Muscle layer of duodenum (tissue), 2 donors: ENCODE measurements around the gene PLEKHD1.
A peak's percentile ranks its signal among the peaks of the same experiment; 100 is the strongest.

Experiments used
- H3K27ac ChIP-seq: one replicate; pipeline ENCODE4 v1.7.0; 2013; ENCODE audit warnings: mild to moderate bottlenecking, low read length
- H3K27me3 ChIP-seq: one replicate; pipeline ENCODE4 v1.7.0; 2013; ENCODE audit warnings: low read depth, mild to moderate bottlenecking, control low read depth, low read length
- H3K36me3 ChIP-seq, 2 donors: one replicate each; pipeline ENCODE4 v1.7.0; 2013; ENCODE audit warnings: low read length in 2 of 2, control low read depth in 1 of 2, mild to moderate bottlenecking in 1 of 2; ENCODE audit not compliant: insufficient read depth in 2 of 2, control insufficient read depth in 1 of 2
- H3K4me1 ChIP-seq, 2 donors: one replicate each; pipeline ENCODE4 v1.7.0; 2013; ENCODE audit warnings: low read length in 2 of 2, mild to moderate bottlenecking in 2 of 2, control low read depth in 1 of 2, moderate library complexity in 1 of 2; ENCODE audit not compliant: insufficient read depth in 2 of 2, control insufficient read depth in 1 of 2
- H3K4me3 ChIP-seq, 2 donors: one replicate each; pipeline ENCODE4 v1.7.0; 2013; ENCODE audit warnings: low read length in 2 of 2, low read depth in 1 of 2, mild to moderate bottlenecking in 1 of 2
- H3K9me3 ChIP-seq, 2 donors: one replicate each; pipeline ENCODE4 v1.7.0; 2013; ENCODE audit warnings: low read length in 2 of 2, control low read depth in 1 of 2, mild to moderate bottlenecking in 1 of 2; ENCODE audit not compliant: control insufficient read depth in 1 of 2
- donor health status: healthy.

PLEKHD1 gene

DNA sequence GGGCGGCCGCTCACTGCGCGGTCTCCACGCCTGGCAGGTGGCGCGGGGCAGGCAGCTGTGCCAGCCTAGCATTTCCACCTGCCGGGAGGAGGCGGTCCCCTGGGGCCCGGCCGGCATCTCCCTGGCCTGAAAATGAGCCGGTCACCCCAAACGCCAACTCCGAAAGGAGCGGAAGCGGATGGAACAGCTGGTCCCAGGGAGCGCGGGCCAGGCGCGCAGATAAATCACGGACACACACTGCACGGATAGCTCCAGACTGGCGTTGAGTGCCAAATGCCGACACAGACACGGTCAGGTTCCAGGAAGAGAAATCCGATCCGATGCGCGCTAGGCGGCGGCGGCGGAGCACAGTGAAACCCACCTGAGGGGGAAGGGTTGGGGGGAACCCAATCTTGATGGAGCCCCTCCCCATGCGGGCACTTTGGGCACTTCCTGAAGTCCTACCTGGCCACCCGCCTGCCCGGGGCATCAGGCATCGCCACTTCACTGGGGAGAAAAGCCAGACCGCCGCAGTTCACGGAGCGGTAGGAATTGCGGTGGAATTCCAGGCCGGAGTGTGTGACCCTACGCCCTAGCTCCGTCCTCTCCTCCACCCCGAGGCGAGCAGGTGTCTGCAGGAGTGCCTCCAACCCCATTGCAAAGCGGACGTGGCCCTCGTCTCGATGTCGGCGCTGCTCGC lies 624 bp upstream of the PLEKHD1 start:
- peaks cover 0 to 19% of the 10 kb centered on the region in 2 donors for H3K4me1 ChIP-seq
- H3K4me3 ChIP-seq, result peak overlapping the region; percentile 48 to 62
- H3K9me3 ChIP-seq, result no peaks in the 10 kb centered on the region
- H3K27me3 ChIP-seq, result peaks cover 31% of the 10 kb centered on the region
- no peak overlapping the region for H3K27ac ChIP-seq
- no peaks in the 10 kb centered on the region for H3K36me3 ChIP-seq

DNA sequence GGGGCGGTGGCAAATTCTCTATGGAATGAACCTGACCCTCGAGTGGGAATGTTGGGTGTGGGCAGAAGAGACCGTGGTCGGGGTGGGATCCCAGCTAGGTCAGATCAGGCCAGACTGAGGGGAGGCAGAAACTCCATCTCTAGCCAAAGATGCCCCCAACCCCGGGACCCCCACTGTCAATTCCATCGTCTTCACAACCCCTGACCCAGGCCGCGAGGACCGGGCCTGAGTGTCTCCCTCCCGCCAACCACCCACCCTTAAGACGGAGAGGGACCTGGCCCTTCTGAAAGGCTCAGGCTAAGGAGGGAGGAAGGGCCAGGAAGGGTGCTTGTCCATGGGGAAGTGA lies 760 bp downstream of the PLEKHD1 start:
- Histone ChIP-seq H3K36me3 (no peaks in the 10 kb centered on the region), H3K27me3 (peaks cover 31% of the 10 kb centered on the region), H3K27ac (no peak overlapping the region), H3K4me3 (no peak overlapping the region), H3K9me3 (no peaks in the 10 kb centered on the region), H3K4me1 (peaks cover 0 to 19% of the 10 kb centered on the region in 2 donors)

- Histone ChIP-seq H3K36me3 (no peaks in the 10 kb centered on the region), H3K27me3 (peaks cover 31% of the 10 kb centered on the region), H3K27ac (no peak overlapping the region), H3K4me3 (no peak overlapping the region), H3K9me3 (no peaks in the 10 kb centered on the region), H3K4me1 (peaks cover 0 to 19% of the 10 kb centered on the region in 2 donors)
These were observed 1.2 kb downstream of the PLEKHD1 start for GRCh38 chr14:69485701-69486100.

GRCh38 chr14:69487226-69487625 lies 2.7 kb downstream of the PLEKHD1 start:
- no peak overlapping the region for H3K27ac ChIP-seq
- H3K27me3 ChIP-seq, result peaks cover 31% of the 10 kb centered on the region
- H3K36me3 ChIP-seq, result no peaks in the 10 kb centered on the region
- H3K9me3 ChIP-seq, result no peaks in the 10 kb centered on the region
- peaks cover 0 to 19% of the 10 kb centered on the region in 2 donors for H3K4me1 ChIP-seq
- no peak overlapping the region for H3K4me3 ChIP-seq

GRCh38 chr14:69487771-69488170 lies 3.2 kb downstream of the PLEKHD1 start:
- peaks cover 31% of the 10 kb centered on the region for H3K27me3 ChIP-seq
- no peak overlapping the region for H3K4me3 ChIP-seq
- no peaks in the 10 kb centered on the region for H3K36me3 ChIP-seq
- H3K27ac ChIP-seq, result no peak overlapping the region
- peaks cover 0 to 19% of the 10 kb centered on the region in 2 donors for H3K4me1 ChIP-seq
- no peaks in the 10 kb centered on the region for H3K9me3 ChIP-seq

DNA sequence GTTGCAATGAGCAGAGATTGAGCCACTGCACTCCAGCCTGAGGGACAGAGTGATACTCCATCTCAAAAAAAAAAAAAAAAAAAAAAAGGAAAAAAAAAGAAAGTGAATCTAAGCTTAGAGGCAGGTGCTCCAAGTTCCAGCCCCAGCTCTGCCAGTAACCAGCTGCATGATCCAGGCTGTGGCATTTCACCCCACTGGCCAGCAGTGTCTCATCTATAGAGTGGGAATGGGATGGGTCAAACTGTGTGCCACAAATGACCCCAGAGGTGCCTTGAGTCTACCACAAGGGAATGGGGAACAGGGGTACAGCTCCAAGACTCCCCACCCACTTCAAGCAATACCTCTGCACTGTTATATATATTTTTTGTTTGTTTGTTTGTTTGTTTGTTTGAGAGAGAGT lies 5.0 kb downstream of the PLEKHD1 start:
- Histone ChIP-seq H3K4me1 (peaks cover 0 to 7% of the 10 kb centered on the region in 2 donors), H3K36me3 (no peaks in the 10 kb centered on the region), H3K27ac (no peak overlapping the region), H3K9me3 (no peaks in the 10 kb centered on the region), H3K4me3 (no peak overlapping the region), H3K27me3 (peaks cover 18% of the 10 kb centered on the region)

- Histone ChIP-seq H3K4me3 (no peak overlapping the region), H3K36me3 (no peaks in the 10 kb centered on the region)
These were observed 5.8 kb downstream of the PLEKHD1 start for GRCh38 chr14:69490219-69490918.

DNA sequence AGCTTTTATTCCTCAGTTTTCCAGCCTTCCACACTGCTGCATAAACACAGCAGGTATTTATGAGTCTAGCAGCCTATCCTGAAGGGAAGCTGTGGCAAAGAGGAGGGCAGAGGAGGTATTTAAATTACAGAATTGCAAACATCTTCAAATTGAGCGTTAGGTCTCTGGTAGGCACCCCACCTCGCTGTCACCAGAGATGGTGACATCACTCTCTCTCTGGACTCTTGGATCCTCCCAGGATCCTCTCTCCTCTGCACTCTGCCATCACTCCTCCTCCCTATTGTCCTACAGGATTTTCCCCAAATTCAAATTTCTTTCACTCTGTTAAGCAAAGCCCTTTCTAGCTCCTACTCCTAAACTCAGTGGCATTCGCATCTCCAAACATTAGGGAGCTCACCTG lies 6.7 kb downstream of the PLEKHD1 start:
- Histone ChIP-seq H3K4me1 (no peaks in the 10 kb centered on the region), H3K36me3 (no peaks in the 10 kb centered on the region), H3K4me3 (no peak overlapping the region), H3K27me3 (peaks cover 9% of the 10 kb centered on the region), H3K9me3 (no peaks in the 10 kb centered on the region), H3K27ac (no peak overlapping the region)

More at GRCh38 chr14:69490219-69490918, 5.8 kb downstream of the PLEKHD1 start:
- peaks cover 10% of the 10 kb centered on the region for H3K27me3 ChIP-seq
- H3K9me3 ChIP-seq, result no peaks in the 10 kb centered on the region
- no peak overlapping the region for H3K27ac ChIP-seq
- no peaks in the 10 kb centered on the region for H3K4me1 ChIP-seq

- Histone ChIP-seq H3K36me3 (no peaks in the 10 kb centered on the region), H3K27me3 (no peaks in the 10 kb centered on the region), H3K4me1 (no peaks in the 10 kb centered on the region), H3K4me3 (no peak overlapping the region), H3K27ac (no peak overlapping the region), H3K9me3 (no peaks in the 10 kb centered on the region)
These were observed 8.5 kb downstream of the PLEKHD1 start for GRCh38 chr14:69493038-69493437.

GRCh38 chr14:69493791-69494190 lies 9.3 kb downstream of the PLEKHD1 start:
- H3K4me1 ChIP-seq, result no peaks in the 10 kb centered on the region
- no peaks in the 10 kb centered on the region for H3K9me3 ChIP-seq
- H3K27me3 ChIP-seq, result no peaks in the 10 kb centered on the region
- no peaks in the 10 kb centered on the region for H3K36me3 ChIP-seq
- no peak overlapping the region for H3K27ac ChIP-seq
- no peak overlapping the region for H3K4me3 ChIP-seq

DNA sequence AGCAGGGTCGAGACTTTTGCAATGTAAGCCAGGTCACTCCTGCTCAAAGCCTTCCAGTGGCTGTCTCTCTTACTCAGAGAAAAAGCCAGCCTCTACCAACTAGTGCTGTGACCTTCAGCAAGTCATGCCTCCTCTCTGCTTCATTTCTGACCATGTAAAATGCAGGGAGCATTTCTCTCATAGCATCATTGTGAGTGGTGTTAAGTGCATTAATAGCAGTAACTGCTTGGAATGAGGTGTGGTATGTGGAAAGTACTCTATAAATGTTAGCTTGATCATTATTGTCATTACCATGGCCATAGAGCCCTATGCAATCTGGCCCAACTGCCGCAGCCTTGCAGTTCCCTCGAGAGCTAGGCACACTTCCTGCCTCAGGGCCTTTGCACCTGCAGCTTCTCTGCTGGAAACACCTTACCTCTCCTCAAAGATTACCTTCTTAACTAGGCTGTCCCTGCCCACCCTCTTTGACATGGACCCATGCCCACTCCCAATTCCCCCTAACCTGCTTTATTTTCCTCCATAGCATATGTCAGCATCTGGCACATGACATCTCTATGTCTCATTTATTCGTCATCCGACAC lies 10.9 kb downstream of the PLEKHD1 start:
- H3K4me1 ChIP-seq, result no peaks in the 10 kb centered on the region
- H3K9me3 ChIP-seq, result no peaks in the 10 kb centered on the region
- H3K36me3 ChIP-seq, result no peaks in the 10 kb centered on the region
- H3K4me3 ChIP-seq, result no peak overlapping the region
- no peaks in the 10 kb centered on the region for H3K27me3 ChIP-seq
- H3K27ac ChIP-seq, result no peak overlapping the region
